HEK293 (cell line): ENCODE results near the gene CDC37L1.

Source experiments
- CTCF ChIA-PET: fragments of 350-600 bp; formaldehyde crosslinking; extraction: SDS; loops from one replicate; lab custom pipeline; 2021; ENCODE audit warnings: antibody characterized with exemption; lab: Yijun Ruan, JAX
- POLR2A ChIA-PET: fragments of 300-600 bp; formaldehyde crosslinking; extraction: SDS; loops from one replicate; lab custom pipeline; 2020; ENCODE audit warnings: antibody characterized with exemption, inconsistent platforms; lab: Yijun Ruan, JAX
- H3K27ac ChIP-seq: fragments of 200-500 bp; sonication (Bioruptor generic); 2 replicates; pipeline ENCODE4 v1.5.1; 2014; ENCODE audit warnings: low read depth, low read length, control low read depth, inconsistent platforms; ENCODE audit errors: extremely low read depth
- H3K36me3 ChIP-seq, 2 experiments: fragments of 200-500 bp in 1 of 2; sonication (Bioruptor generic) in 1 of 2; 1 replicate in 1 of 2; 2 replicates in 1 of 2; pipeline ENCODE4 v1.5.1; 2014 to 2017; ENCODE audit warnings: inconsistent platforms in 2 of 2, low read length in 2 of 2; ENCODE audit not compliant: control insufficient read depth in 2 of 2, insufficient read depth in 1 of 2
- H3K4me1 ChIP-seq: fragments of 200-500 bp; sonication (Bioruptor generic); 2 replicates; pipeline ENCODE4 v1.5.1; 2014; ENCODE audit warnings: mild to moderate bottlenecking, low read length, inconsistent platforms; ENCODE audit not compliant: control insufficient read depth, insufficient read depth
- H3K4me3 ChIP-seq: 2 replicates; pipeline ENCODE4 v1.5.1; 2011; ENCODE audit warnings: low read depth, mild to moderate bottlenecking, control low read depth, low read length, moderate library complexity
- H3K9me3 ChIP-seq: fragments of 200-500 bp; sonication (Bioruptor generic); 2 replicates; pipeline ENCODE4 v1.5.1; 2014; ENCODE audit warnings: low read depth, low read length, inconsistent platforms; ENCODE audit not compliant: control insufficient read depth, insufficient read depth
- RBAK ChIP-seq: fragments of 450-650 bp; formaldehyde crosslinking; IDR thresholded peaks from 2 replicates; pipeline ENCODE4 v1.5.1; 2016; ENCODE audit warnings: missing biosample characterization, missing genetic modification characterization
- ZNF114 ChIP-seq: fragments of 450-650 bp; formaldehyde crosslinking; IDR thresholded peaks from 2 replicates; pipeline ENCODE4 v1.5.0; 2017; ENCODE audit warnings: missing biosample characterization, missing genetic modification characterization
- ZNF140 ChIP-seq: fragments of 450-650 bp; formaldehyde crosslinking; IDR thresholded peaks from 2 replicates; pipeline ENCODE4 v1.5.1; 2016; ENCODE audit warnings: missing biosample characterization, missing genetic modification characterization
- ZNF311 ChIP-seq: fragments of 450-650 bp; formaldehyde crosslinking; IDR thresholded peaks from 2 replicates; pipeline ENCODE4 v1.5.1; 2017; ENCODE audit warnings: missing biosample characterization, missing genetic modification characterization, borderline replicate concordance
- ZNF624 ChIP-seq: fragments of 450-650 bp; formaldehyde crosslinking; IDR thresholded peaks from 2 replicates; pipeline ENCODE4 v1.5.1; 2017; ENCODE audit warnings: missing biosample characterization, missing genetic modification characterization
- ZNF768 ChIP-seq: fragments of 450-650 bp; formaldehyde crosslinking; IDR thresholded peaks from 2 replicates; pipeline ENCODE4 v1.5.1; 2018; ENCODE audit warnings: missing biosample characterization, mild to moderate bottlenecking, missing genetic modification characterization
- TF ChIP-seq, protein P1 (sequence below): fragments of 450-650 bp; formaldehyde crosslinking; IDR thresholded peaks from 2 replicates; pipeline ENCODE4 v1.5.1; 2016; ENCODE audit warnings: missing biosample characterization, missing genetic modification characterization, borderline replicate concordance
- TF ChIP-seq, protein P2 (sequence below): fragments of 450-650 bp; formaldehyde crosslinking; IDR thresholded peaks from 2 replicates; pipeline ENCODE4 v1.5.1; 2016; ENCODE audit warnings: missing biosample characterization, missing genetic modification characterization
- TF ChIP-seq, protein P3 (sequence below): fragments of 450-650 bp; formaldehyde crosslinking; IDR thresholded peaks from 2 replicates; pipeline ENCODE4 v1.5.1; 2016; ENCODE audit warnings: missing biosample characterization, missing genetic modification characterization
- TF ChIP-seq, protein P4 (sequence below): fragments of 450-650 bp; formaldehyde crosslinking; IDR thresholded peaks from 2 replicates; pipeline ENCODE4 v1.5.1; 2017; ENCODE audit warnings: missing biosample characterization, missing genetic modification characterization
- TF ChIP-seq, protein P5 (sequence below): fragments of 450-650 bp; formaldehyde crosslinking; IDR thresholded peaks from 2 replicates; pipeline ENCODE4 v1.5.1; 2016; ENCODE audit warnings: missing biosample characterization, missing genetic modification characterization
- TF ChIP-seq, protein P6 (sequence below): fragments of 450-650 bp; formaldehyde crosslinking; IDR thresholded peaks from 2 replicates; pipeline ENCODE4 v1.5.1; 2016; ENCODE audit warnings: missing biosample characterization, missing genetic modification characterization
- TF ChIP-seq, protein P7 (sequence below): fragments of 450-650 bp; formaldehyde crosslinking; IDR thresholded peaks from 2 replicates; pipeline ENCODE4 v1.5.1; 2016; ENCODE audit warnings: missing biosample characterization, missing genetic modification characterization, low read depth
- TF ChIP-seq, protein P8 (sequence below): fragments of 450-650 bp; IDR thresholded peaks from 2 replicates; pipeline ENCODE4 v1.5.1; 2018; ENCODE audit warnings: missing biosample characterization, missing genetic modification characterization

Gene CDC37L1

DNA sequence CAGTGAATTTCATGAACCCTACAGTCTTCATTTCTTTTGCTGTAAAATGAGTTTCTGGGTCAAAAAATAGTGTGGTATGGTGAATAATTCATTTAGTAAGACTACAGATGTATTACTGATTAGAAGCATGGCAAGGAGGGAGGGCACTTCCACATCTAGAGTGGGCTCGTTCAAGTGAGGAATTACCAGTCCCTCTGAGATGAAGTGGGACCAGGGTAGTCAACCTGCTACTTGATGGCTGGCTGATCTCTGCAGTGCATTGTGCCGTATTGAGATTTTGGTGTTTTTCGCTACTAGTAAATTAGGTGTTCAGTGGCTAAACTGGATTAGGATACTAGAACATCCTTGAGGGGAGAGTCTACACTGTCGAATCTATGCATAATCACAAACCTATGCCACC, 10.8 kb downstream of the CDC37L1 start:
- CTCF ChIA-PET: no interaction called here
- Histone ChIP-seq H3K9me3 (no peaks in the 10 kb centered on the region), H3K27ac (no peak overlapping the region), H3K36me3 (peaks cover 10 to 35% of the 10 kb centered on the region in 2 experiments), H3K4me1 (no peaks in the 10 kb centered on the region; the same call in 1 of the 2 replicates), H3K4me3 (no peak overlapping the region)
- POLR2A ChIA-PET: no interaction called here
- TF ChIP-seq, protein P1, sequence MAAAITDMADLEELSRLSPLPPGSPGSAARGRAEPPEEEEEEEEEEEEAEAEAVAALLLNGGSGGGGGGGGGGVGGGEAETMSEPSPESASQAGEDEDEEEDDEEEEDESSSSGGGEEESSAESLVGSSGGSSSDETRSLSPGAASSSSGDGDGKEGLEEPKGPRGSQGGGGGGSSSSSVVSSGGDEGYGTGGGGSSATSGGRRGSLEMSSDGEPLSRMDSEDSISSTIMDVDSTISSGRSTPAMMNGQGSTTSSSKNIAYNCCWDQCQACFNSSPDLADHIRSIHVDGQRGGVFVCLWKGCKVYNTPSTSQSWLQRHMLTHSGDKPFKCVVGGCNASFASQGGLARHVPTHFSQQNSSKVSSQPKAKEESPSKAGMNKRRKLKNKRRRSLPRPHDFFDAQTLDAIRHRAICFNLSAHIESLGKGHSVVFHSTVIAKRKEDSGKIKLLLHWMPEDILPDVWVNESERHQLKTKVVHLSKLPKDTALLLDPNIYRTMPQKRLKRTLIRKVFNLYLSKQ (tag by site-specific recombination): no peak
- TF ChIP-seq, protein P2, sequence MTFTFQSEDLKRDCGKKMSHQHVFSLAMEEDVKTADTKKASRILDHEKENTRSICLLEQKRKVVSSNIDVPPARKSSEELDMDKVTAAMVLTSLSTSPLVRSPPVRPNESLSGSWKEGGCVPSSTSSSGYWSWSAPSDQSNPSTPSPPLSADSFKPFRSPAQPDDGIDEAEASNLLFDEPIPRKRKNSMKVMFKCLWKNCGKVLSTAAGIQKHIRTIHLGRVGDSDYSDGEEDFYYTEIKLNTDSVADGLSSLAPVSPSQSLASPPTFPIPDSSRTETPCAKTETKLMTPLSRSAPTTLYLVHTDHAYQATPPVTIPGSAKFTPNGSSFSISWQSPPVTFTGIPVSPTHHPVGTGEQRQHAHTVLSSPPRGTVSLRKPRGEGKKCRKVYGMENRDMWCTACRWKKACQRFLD: no peak
- no peak for TF ChIP-seq ZNF140 (tag by site-specific recombination)

DNA sequence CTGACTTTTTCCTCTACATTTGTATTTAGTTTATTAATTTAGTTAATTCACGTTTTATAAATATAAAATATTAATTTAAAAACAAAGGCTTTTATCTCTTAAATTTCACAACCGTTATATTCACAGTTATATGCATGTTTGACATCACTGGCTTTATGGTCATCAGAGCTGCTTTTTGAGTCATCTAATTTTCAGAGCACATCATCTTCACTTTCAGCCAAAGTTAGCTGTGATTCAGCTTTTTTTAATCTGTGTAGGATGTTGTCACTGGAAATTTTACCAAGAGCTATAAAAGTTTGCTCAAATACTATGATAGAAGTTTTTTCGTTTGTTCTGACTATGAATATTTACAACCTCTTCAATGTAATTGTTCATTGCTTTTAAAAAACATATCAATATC, 12.4 kb downstream of the CDC37L1 start:
- H3K9me3 ChIP-seq: no peaks in the 10 kb centered on the region
- no peaks in the 10 kb centered on the region for H3K4me1 ChIP-seq
- H3K27ac ChIP-seq: no peak overlapping the region
- CTCF ChIA-PET: interaction anchor here (1.6 kb wide), 1 partner anchor 28 kb away, joined by 5 read pairs; no protein-coding TSS in a partner anchor
- H3K36me3 ChIP-seq: peaks cover 5 to 22% of the 10 kb centered on the region in 2 experiments; a peak in 2 of 3 replicates
- H3K4me3 ChIP-seq: no peak overlapping the region
- POLR2A ChIA-PET: interaction anchor here (0.7 kb wide), 1 partner anchor 113 kb away, joined by 4 read pairs; no protein-coding TSS in a partner anchor
- TF ChIP-seq, protein P3, sequence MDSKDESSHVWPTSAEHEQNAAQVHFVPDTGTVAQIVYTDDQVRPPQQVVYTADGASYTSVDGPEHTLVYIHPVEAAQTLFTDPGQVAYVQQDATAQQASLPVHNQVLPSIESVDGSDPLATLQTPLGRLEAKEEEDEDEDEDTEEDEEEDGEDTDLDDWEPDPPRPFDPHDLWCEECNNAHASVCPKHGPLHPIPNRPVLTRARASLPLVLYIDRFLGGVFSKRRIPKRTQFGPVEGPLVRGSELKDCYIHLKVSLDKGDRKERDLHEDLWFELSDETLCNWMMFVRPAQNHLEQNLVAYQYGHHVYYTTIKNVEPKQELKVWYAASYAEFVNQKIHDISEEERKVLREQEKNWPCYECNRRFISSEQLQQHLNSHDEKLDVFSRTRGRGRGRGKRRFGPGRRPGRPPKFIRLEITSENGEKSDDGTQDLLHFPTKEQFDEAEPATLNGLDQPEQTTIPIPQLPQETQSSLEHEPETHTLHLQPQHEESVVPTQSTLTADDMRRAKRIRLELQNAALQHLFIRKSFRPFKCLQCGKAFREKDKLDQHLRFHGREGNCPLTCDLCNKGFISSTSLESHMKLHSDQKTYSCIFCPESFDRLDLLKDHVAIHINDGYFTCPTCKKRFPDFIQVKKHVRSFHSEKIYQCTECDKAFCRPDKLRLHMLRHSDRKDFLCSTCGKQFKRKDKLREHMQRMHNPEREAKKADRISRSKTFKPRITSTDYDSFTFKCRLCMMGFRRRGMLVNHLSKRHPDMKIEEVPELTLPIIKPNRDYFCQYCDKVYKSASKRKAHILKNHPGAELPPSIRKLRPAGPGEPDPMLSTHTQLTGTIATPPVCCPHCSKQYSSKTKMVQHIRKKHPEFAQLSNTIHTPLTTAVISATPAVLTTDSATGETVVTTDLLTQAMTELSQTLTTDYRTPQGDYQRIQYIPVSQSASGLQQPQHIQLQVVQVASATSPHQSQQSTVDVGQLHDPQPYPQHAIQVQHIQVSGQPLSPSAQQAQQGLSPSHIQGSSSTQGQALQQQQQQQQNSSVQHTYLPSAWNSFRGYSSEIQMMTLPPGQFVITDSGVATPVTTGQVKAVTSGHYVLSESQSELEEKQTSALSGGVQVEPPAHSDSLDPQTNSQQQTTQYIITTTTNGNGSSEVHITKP (tag by site-specific recombination): no peak
- TF ChIP-seq RBAK (tag by site-specific recombination) (no peak), ZNF768 (tag by site-specific recombination) (no peak), ZNF114 (tag by site-specific recombination) (no peak), ZNF311 (tag by site-specific recombination) (no peak), ZNF624 (tag by site-specific recombination) (no peak)
- TF ChIP-seq, protein P4, sequence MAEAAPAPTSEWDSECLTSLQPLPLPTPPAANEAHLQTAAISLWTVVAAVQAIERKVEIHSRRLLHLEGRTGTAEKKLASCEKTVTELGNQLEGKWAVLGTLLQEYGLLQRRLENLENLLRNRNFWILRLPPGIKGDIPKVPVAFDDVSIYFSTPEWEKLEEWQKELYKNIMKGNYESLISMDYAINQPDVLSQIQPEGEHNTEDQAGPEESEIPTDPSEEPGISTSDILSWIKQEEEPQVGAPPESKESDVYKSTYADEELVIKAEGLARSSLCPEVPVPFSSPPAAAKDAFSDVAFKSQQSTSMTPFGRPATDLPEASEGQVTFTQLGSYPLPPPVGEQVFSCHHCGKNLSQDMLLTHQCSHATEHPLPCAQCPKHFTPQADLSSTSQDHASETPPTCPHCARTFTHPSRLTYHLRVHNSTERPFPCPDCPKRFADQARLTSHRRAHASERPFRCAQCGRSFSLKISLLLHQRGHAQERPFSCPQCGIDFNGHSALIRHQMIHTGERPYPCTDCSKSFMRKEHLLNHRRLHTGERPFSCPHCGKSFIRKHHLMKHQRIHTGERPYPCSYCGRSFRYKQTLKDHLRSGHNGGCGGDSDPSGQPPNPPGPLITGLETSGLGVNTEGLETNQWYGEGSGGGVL (tag by site-specific recombination): no peak
- TF ChIP-seq, protein P5, sequence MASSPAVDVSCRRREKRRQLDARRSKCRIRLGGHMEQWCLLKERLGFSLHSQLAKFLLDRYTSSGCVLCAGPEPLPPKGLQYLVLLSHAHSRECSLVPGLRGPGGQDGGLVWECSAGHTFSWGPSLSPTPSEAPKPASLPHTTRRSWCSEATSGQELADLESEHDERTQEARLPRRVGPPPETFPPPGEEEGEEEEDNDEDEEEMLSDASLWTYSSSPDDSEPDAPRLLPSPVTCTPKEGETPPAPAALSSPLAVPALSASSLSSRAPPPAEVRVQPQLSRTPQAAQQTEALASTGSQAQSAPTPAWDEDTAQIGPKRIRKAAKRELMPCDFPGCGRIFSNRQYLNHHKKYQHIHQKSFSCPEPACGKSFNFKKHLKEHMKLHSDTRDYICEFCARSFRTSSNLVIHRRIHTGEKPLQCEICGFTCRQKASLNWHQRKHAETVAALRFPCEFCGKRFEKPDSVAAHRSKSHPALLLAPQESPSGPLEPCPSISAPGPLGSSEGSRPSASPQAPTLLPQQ: no peak
- TF ChIP-seq, protein P6, sequence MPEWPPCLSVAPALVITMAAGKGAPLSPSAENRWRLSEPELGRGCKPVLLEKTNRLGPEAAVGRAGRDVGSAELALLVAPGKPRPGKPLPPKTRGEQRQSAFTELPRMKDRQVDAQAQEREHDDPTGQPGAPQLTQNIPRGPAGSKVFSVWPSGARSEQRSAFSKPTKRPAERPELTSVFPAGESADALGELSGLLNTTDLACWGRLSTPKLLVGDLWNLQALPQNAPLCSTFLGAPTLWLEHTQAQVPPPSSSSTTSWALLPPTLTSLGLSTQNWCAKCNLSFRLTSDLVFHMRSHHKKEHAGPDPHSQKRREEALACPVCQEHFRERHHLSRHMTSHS: no peak
- TF ChIP-seq, protein P7, sequence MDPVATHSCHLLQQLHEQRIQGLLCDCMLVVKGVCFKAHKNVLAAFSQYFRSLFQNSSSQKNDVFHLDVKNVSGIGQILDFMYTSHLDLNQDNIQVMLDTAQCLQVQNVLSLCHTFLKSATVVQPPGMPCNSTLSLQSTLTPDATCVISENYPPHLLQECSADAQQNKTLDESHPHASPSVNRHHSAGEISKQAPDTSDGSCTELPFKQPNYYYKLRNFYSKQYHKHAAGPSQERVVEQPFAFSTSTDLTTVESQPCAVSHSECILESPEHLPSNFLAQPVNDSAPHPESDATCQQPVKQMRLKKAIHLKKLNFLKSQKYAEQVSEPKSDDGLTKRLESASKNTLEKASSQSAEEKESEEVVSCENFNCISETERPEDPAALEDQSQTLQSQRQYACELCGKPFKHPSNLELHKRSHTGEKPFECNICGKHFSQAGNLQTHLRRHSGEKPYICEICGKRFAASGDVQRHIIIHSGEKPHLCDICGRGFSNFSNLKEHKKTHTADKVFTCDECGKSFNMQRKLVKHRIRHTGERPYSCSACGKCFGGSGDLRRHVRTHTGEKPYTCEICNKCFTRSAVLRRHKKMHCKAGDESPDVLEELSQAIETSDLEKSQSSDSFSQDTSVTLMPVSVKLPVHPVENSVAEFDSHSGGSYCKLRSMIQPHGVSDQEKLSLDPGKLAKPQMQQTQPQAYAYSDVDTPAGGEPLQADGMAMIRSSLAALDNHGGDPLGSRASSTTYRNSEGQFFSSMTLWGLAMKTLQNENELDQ (tag by site-specific recombination): no peak
- TF ChIP-seq, protein P8, sequence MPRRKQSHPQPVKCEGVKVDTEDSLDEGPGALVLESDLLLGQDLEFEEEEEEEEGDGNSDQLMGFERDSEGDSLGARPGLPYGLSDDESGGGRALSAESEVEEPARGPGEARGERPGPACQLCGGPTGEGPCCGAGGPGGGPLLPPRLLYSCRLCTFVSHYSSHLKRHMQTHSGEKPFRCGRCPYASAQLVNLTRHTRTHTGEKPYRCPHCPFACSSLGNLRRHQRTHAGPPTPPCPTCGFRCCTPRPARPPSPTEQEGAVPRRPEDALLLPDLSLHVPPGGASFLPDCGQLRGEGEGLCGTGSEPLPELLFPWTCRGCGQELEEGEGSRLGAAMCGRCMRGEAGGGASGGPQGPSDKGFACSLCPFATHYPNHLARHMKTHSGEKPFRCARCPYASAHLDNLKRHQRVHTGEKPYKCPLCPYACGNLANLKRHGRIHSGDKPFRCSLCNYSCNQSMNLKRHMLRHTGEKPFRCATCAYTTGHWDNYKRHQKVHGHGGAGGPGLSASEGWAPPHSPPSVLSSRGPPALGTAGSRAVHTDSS: no peak
